Urinary bladder (tissue), 4 donors: ENCODE results near the gene DDOST. TPM values are rescaled to one million over a fixed set of nuclear protein-coding genes. Genes with fewer than 3 reads are reported as not detected.

Experiments used
- DNase-seq: peaks from one replicate; pipeline ENCODE4 v3.0.0-alpha.2; 2015; ENCODE audit errors: extremely low spot score
- H3K27ac ChIP-seq: one replicate; pipeline ENCODE4 v1.5.1; 2013; ENCODE audit warnings: low read depth, mild to moderate bottlenecking, moderate library complexity
- H3K36me3 ChIP-seq: one replicate; pipeline ENCODE4 v1.6.1; 2013; ENCODE audit warnings: mild to moderate bottlenecking, moderate library complexity; ENCODE audit not compliant: insufficient read depth
- H3K4me1 ChIP-seq: one replicate; pipeline ENCODE4 v1.6.1; 2013; ENCODE audit warnings: mild to moderate bottlenecking, moderate library complexity; ENCODE audit not compliant: insufficient read depth
- H3K4me3 ChIP-seq: one replicate; pipeline ENCODE4 v1.5.1; 2013; ENCODE audit warnings: low read depth, low read length
- WGBS: extraction: QIAGEN DNeasy Blood & Tissue Kit; methylation state at CpG from one replicate; pipeline ENCODE4 v1.1.7; 2013; 5-methylcytosine and 5-hydroxymethylcytosine counted together
- polyA plus RNA-seq: library from polyadenylated mRNA; stranded (reverse); fragments of 200-250 nt; gene quantifications from one replicate; pipeline ENCODE4 v1.2.3, GENCODE V29; 2013
- total RNA-seq: library from RNA; depleted of rRNA; stranded (reverse); fragments of >200 nt; gene quantifications from one replicate; pipeline ENCODE4 v1.2.3, GENCODE V29; 2014
- donor health status: healthy with polysubstance abuse.
- donor health status: healthy.

Gene DDOST
- total and polyA plus RNA-seq, 2 donors = 132 to 169 TPM

DNA sequence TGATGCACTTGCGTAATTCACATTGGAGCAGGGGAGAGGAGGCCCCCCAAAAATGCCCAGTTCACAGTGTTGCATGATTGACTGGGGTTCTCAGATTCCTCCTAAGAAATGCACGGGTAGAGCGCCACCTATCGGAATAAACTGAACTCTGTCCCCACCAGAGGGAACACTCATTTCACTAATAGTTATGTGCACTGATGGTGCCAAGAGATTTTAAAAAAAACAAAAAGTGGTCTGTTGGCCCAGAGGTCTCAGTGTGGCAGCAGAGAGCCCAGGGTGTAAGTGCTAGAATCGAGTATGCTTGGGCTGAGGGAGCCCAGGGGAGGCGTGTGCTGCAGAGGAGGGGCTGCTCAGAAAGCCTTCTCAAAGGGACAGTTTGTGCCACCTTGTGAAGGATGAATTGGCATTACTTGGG, 21.0 kb downstream of the DDOST start:
- DNase-seq = no peak
- H3K4me3 ChIP-seq = no peak overlapping the region
- no peaks in the 10 kb centered on the region for H3K36me3 ChIP-seq
- no peak overlapping the region for H3K27ac ChIP-seq
- 29% methylated on average over 6 of the region's 6 CpGs for WGBS
- H3K4me1 ChIP-seq = no peaks in the 10 kb centered on the region

DNA sequence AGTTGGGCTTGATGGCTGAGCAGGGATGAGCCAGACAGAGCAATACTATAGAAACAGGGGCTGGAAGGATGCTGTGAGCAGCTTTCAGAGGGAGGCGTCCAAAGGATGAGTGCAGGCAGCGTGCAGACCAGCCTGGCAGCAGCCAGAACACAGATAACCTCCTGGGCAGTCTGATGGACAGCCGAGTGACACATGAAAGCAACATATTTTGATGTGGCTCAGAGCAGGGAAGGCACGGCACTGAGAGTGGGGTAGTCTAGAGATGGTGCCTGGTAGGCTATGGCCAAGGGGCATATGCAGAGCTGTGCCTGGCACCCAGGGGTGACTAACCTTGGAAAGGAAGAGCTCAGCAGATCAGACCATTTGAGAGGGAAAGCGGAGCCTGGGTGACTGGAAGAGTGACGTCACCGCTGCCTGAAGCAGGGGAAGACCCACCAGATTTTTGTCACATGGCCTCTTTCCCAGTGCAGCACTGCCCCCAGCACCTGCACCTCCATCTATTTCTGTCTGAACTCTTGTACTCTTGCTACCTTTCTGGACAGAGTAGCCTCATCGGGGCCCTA, 24.3 kb downstream of the DDOST start:
- no peak overlapping the region for H3K4me3 ChIP-seq
- H3K27ac ChIP-seq = no peak overlapping the region
- WGBS = 91% methylated on average over 8 of the region's 8 CpGs
- no peak for DNase-seq
- H3K36me3 ChIP-seq = no peaks in the 10 kb centered on the region
- peaks cover 2% of the 10 kb centered on the region for H3K4me1 ChIP-seq

DNA sequence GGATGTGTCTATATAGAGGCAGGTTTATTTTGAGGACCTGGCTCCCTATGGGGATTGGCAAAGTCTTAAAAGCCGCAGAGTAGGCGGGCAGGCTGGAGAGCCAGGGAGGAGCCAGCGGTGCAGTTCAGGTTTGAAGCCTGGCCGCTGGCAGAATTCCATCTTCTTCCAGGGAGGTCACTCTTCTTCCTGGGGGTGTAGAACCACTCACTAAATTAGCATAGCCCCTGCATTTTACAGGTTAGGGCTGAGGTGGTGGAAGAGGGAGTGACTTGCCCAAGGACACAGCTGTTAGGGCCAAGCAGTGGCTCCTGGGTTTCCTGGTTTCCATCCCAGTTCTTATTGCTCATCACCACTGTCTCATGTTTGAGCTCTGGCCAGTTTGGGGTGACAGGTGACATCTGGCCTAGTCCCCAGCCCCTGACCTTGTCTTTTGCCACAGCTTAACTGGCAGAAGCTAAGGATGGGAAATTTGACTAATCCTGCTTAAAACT, 26.5 kb downstream of the DDOST start:
- WGBS = 26% methylated on average over 4 of the region's 4 CpGs
- H3K4me3 ChIP-seq = peak overlapping the region; percentile 98
- H3K36me3 ChIP-seq = no peaks in the 10 kb centered on the region
- no peak overlapping the region for H3K27ac ChIP-seq
- peaks cover 2% of the 10 kb centered on the region for H3K4me1 ChIP-seq
- DNase-seq = no peak

DNA sequence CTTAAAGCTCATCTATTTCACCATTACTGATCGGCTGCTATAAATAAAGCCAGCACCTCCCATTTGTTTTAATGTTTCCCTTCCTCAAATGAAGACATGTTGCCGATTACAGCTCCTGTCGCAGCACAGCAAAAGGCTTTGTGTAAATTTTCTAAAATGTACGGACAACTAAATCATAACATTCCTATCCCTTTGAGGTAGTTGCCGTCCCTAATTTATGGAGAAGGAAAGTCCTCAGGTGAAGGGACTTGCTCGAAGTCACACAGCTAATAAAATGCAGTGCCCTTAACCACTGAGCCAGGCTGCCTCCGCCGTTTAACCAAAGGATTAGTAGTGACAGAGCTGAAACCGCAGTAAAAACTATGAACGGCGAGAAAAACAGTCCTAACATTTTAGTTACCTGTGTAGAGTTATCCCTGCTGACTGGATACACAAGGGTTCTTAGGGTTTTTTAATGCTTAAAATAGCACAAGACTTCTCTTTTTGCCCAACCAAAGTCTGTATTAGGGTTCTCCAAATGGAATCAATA, 27.0 kb downstream of the DDOST start:
- H3K36me3 ChIP-seq = no peaks in the 10 kb centered on the region
- no peak overlapping the region for H3K27ac ChIP-seq
- peaks cover 2% of the 10 kb centered on the region for H3K4me1 ChIP-seq
- DNase-seq = no peak
- 3% methylated on average over 11 of the region's 11 CpGs for WGBS
- peak overlapping the region; percentile 98 for H3K4me3 ChIP-seq

DNA sequence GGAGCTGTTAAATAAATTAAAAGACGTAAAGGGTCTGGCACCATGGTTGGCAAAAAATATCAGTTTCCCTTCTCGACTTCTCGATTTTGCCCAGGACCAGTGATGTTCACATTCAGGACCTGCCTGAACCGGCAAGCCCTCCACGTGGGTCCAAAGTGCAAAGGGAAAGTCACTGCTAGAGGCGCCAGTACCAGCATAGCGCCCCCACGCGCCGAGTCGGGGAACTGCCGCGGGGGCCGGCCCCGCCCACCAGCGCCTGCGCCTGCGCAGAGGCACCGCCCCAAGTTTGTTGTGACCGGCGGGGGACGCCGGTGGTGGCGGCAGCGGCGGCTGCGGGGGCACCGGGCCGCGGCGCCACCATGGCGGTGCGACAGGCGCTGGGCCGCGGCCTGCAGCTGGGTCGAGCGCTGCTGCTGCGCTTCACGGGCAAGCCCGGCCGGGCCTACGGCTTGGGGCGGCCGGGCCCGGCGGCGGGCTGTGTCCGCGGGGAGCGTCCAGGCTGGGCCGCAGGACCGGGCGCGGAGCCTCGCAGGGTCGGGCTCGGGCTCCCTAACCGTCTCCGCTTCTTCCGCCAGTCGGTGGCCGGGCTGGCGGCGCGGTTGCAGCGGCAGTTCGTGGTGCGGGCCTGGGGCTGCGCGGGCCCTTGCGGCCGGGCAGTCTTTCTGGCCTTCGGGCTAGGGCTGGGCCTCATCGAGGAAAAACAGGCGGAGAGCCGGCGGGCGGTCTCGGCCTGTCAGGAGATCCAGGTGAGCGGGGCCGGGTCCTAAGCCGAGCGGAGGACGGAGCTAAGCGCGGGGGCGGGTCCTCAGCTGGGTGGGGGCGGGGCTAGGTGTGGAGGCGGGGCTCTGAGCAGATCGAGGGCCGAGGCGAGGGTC, 27.7 kb downstream of the DDOST start, which contains the start of gene PINK1:
TSS of gene PINK1 (plus strand) at position 269 of the 875 bp plus-strand sequence. CDS start at position 360, 91 bp downstream.
- peak within 1 kb of the TSS; percentile 98 for H3K4me3 ChIP-seq
- DNase-seq = peak; percentile 29
- peak within 1 kb of the TSS; percentile 96 for H3K27ac ChIP-seq
- H3K36me3 ChIP-seq = no peaks in the 10 kb centered on the region
- peaks cover 2% of the 10 kb centered on the region for H3K4me1 ChIP-seq
- 1% methylated on average over 93 of the region's 93 CpGs for WGBS

DNA sequence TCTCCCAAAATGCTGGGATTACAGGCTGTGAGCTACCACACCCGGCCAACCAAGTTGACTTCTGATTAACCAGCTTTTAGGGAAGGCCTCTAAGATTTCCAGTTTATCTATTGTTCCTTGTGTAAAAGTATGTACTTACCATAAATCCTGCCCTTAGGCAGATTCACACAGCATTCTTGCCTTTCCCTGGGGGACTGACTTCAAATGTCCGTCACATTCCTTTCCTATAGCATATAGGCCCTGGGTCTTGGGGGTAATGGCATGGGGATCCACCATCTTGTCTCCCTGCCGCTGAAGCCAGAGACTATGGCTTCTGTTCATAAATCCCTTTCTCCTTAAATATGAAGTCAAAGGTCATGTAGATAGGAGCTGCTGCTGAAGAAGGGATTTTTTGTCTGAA, 28.8 kb downstream of the DDOST start:
- no peak overlapping the region for H3K4me3 ChIP-seq
- peaks cover 2% of the 10 kb centered on the region for H3K4me1 ChIP-seq
- no peak for DNase-seq
- H3K27ac ChIP-seq = no peak overlapping the region
- WGBS = 80% methylated on average over 3 of the region's 3 CpGs
- no peaks in the 10 kb centered on the region for H3K36me3 ChIP-seq

DNA sequence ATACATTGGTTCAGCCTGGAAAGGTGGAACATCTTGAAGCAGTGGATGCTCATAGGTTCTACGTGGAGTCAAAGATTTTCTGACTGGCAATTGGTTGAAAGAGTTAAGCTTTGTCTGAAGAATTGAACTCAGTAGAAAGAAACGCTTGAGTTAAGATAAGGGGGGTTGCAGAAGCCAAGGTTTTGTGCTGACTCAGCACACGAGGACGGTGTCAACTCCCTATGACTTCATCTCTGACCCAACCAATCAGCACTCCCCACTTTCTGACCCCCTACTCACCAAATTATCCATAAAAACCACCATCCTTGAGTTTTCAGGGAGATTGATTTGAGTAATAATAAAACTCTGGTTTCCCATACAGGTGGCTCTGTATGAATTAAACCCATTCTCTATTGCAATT, 30.4 kb downstream of the DDOST start:
- 22% methylated on average over 4 of the region's 4 CpGs for WGBS
- Histone ChIP-seq H3K4me1 (peaks cover 2% of the 10 kb centered on the region), H3K4me3 (no peak overlapping the region), H3K36me3 (no peaks in the 10 kb centered on the region), H3K27ac (no peak overlapping the region)
- no peak for DNase-seq

DNA sequence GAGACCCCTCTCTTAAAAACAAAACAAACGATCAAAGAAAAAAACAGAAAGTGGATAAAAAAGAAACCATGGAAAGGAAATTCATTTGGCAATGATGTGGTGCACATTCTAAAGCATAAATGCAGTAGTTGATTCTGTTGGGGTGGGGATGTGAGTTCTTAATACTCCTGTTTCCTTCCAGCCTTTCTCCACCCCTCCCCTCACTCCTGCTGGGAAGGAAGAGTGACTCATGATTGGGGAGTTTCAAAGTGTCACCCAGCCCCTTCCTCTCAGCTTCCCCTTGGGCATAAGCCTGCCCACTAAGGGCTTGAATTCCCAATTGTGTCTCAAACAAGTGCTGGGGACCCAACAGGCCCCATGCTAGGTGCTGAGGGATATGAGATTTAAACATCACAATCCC, 34.6 kb downstream of the DDOST start:
- Histone ChIP-seq H3K27ac (no peak overlapping the region), H3K4me3 (no peak overlapping the region), H3K4me1 (no peaks in the 10 kb centered on the region), H3K36me3 (no peaks in the 10 kb centered on the region)
- no peak for DNase-seq
- WGBS = 49% methylated on average over 1 of the region's 1 CpG

DNA sequence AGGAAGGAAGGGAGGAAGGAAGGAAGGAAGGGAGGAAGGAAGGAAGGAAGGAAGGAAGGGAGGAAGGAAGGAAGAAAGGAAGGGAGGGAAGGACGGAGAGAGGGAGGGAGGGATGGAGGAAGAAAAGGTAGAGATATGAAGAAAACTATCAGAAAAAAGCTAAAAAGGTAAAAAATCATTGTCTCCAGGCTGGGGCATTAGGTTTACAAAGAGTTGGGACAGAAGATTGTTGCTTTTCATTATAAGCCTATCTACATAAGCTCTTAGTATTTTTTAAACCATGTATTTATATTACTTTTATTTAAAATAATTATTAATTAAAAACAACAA, 35.1 kb downstream of the DDOST start:
- Histone ChIP-seq H3K27ac (no peak overlapping the region), H3K36me3 (no peaks in the 10 kb centered on the region), H3K4me3 (no peak overlapping the region), H3K4me1 (no peaks in the 10 kb centered on the region)
- DNase-seq = no peak
- WGBS = 52% methylated on average over 1 of the region's 1 CpG

DNA sequence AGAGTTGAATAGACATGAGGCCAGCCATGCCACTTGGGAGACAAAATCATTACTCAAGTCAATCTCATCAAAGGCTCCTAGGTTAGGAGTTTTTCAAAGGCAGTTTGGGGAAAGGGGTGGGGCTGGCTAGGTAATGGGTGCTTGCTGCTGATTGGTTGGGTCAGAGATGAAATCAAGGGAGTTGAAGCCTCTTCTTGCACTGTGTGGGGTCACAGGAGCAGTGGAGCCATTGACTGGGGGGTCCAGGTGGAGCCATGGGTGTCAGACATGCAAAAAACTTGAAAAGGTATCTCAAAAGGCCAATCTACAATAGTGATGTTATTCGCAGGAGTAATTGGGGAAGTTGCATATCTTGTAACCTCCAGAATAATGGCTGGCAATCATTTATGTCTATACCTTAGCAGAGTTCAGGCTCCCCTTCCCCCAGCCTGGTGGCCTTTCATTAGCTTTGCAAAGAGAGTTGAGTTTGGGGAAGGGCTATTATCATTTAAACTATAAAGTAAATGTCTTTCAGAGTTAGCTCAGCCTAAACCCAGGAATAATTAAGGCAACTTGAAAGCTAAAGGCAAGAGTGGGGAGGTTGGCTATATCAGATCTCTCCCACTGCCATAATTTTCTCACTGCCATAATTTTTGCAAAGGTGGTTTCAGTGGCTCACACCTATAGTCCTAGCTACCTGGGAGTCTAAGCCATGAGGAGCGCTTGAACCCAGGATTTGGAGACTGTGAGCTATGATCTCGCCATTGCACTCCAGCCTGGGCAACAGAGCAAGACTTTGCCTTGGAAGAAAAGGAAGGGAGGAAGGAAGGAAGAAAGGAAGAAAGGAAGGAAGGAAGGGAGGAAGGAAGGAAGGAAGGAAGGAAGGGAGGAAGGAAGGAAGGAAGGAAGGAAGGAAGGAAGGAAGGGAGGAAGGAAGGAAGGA, 35.7 kb downstream of the DDOST start:
- no peak overlapping the region for H3K4me3 ChIP-seq
- no peak overlapping the region for H3K27ac ChIP-seq
- H3K4me1 ChIP-seq = no peaks in the 10 kb centered on the region
- no peak for DNase-seq
- WGBS = 73% methylated on average over 3 of the region's 3 CpGs
- no peaks in the 10 kb centered on the region for H3K36me3 ChIP-seq

DNA sequence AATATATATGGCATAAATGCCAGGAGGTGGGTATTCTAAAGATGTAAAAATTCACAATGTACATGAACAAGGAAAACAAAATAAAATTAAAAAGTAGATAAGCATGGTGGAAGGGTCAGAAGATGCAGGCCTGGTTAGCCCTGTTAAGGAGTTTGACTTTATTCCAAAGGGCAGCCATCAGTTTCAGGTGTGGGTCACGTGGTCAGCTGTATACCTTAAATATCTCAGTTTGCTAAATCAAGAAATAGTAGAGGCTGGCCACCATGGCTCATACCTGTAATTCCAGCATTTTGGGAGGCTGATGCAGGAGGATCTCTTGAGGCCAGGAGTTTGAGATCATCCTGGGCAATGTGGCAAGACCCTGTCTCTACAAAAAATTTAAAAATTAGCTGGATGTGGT, 36.5 kb downstream of the DDOST start:
- WGBS = 82% methylated on average over 1 of the region's 1 CpG
- Histone ChIP-seq H3K36me3 (no peaks in the 10 kb centered on the region), H3K4me1 (no peaks in the 10 kb centered on the region), H3K27ac (no peak overlapping the region), H3K4me3 (no peak overlapping the region)
- DNase-seq = no peak

DNA sequence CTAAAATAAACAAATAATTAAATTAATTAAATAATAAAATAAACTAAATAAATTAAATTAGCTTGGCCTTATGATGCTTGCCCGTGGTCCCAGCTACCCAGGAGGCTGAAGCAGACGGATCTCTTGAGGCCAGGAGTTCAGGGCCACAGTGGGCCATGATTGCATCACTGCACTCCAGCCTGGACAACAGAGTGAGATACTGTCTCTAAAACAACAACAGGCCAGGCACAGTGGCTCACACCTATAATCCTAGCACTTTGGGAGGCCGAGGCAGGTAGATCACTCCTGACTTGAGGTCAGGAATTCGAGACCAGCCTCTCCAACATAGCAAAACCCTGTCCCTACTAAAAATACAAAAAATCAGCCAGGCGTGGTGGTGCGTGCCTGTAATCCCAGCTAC, 40.2 kb downstream of the DDOST start:
- H3K4me1 ChIP-seq = no peaks in the 10 kb centered on the region
- DNase-seq = no peak
- no peak overlapping the region for H3K4me3 ChIP-seq
- 74% methylated on average over 6 of the region's 6 CpGs for whole genome bisulfite sequencing
- H3K27ac ChIP-seq = no peak overlapping the region
- no peaks in the 10 kb centered on the region for H3K36me3 ChIP-seq

DNA sequence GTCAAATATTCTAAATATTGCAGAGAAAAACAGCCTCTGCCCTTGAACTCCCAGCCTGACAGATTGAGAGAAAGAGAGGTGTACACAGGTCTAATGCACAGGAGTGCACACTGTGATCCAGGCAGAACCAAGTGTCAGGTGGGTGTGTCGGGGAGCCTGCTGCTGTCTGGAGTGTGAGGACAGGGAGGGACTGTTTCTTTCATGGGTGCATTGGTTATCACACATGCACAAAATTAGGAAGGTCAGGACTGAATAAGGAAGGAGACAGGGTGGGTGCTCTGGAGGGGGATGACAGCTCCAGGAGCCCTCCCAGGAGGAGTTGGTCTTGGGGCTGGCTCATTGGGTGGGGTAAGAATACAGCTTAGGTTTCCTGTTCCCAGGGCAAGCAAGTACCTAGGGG, 41.2 kb downstream of the DDOST start:
- 84% methylated on average over 1 of the region's 1 CpG for WGBS
- Histone ChIP-seq H3K27ac (no peak overlapping the region), H3K4me1 (no peaks in the 10 kb centered on the region), H3K4me3 (no peak overlapping the region), H3K36me3 (no peaks in the 10 kb centered on the region)
- no peak for DNase-seq
